A673 (cell line): ENCODE data around the gene POU2F2. TPM values are rescaled to one million over a fixed set of nuclear protein-coding genes. Genes with fewer than 3 reads are reported as not detected.

Source experiments
- BruUV-seq: library from RNA; stranded (reverse); fragments of 400-500 nt; replicated peaks from 2 replicates; lab custom pipeline; 2021; lab: Mats Ljungman, UMichigan
- CTCF ChIA-PET: fragments of 300-600 bp; sonication (Branson Sonifier 250); formaldehyde crosslinking; loops from one replicate; lab custom pipeline; 2022; ENCODE audit warnings: antibody characterized with exemption; lab: Charles Lee
- POLR2A ChIA-PET: fragments of 300-600 bp; sonication (Branson Sonifier 250); formaldehyde crosslinking; loops from one replicate; lab custom pipeline; 2022; ENCODE audit warnings: antibody characterized with exemption; ENCODE audit not compliant: low non-redundant PET; lab: Charles Lee
- DNase-seq: peaks from one replicate; pipeline ENCODE4 v3.0.0-alpha.2; 2015; ENCODE audit warnings: low spot score
- H3K27ac ChIP-seq: fragments of 200-600 bp; sonication (generic); 2 replicates; pipeline ENCODE4 v1.5.1; 2016; ENCODE audit warnings: mixed run types, low read depth, mild to moderate bottlenecking, mixed read lengths, antibody characterized with exemption, low read length; ENCODE audit not compliant: poor library complexity, severe bottlenecking
- H3K27me3 ChIP-seq: fragments of 200-600 bp; sonication (generic); replicated peaks from 2 replicates; pipeline ENCODE4 v1.6.1; 2017; ENCODE audit warnings: mixed run types, low read depth, mild to moderate bottlenecking, mixed read lengths, antibody characterized with exemption, low read length; ENCODE audit not compliant: insufficient read depth, poor library complexity
- H3K36me3 ChIP-seq: fragments of 200-600 bp; sonication (generic); 2 replicates; pipeline ENCODE4 v1.6.1; 2016; ENCODE audit warnings: mixed run types, mild to moderate bottlenecking, mixed read lengths, antibody characterized with exemption, low read length; ENCODE audit not compliant: insufficient read depth, poor library complexity, severe bottlenecking
- H3K4me1 ChIP-seq: fragments of 200-600 bp; sonication (generic); 2 replicates; pipeline ENCODE4 v1.6.1; 2017; ENCODE audit warnings: mixed run types, mild to moderate bottlenecking, mixed read lengths, antibody characterized with exemption, low read length; ENCODE audit not compliant: insufficient read depth, poor library complexity, severe bottlenecking
- H3K4me3 ChIP-seq: fragments of 200-600 bp; sonication (generic); 2 replicates; pipeline ENCODE4 v1.5.1; 2016; ENCODE audit warnings: low read depth, mixed run types, mild to moderate bottlenecking, mixed read lengths, low read length; ENCODE audit not compliant: poor library complexity, severe bottlenecking
- H3K9me3 ChIP-seq: fragments of 200-600 bp; sonication (generic); 2 replicates; pipeline ENCODE4 v1.6.1; 2016; ENCODE audit warnings: mixed run types, low read depth, mild to moderate bottlenecking, mixed read lengths, antibody characterized with exemption, low read length; ENCODE audit not compliant: poor library complexity, severe bottlenecking
- CTCF ChIP-seq: fragments of 300-800, 200-600 bp; sonication (generic); conservative IDR thresholded peaks from 2 replicates; pipeline ENCODE4 v1.5.1; 2017; ENCODE audit warnings: low read depth, mild to moderate bottlenecking, antibody characterized with exemption, low read length, moderate library complexity, mixed read lengths
- EZH2 ChIP-seq: fragments of 200-600 bp; sonication (generic); IDR thresholded peaks from 2 replicates; pipeline ENCODE4 v1.6.1; 2017; ENCODE audit warnings: borderline replicate concordance, low read depth, mild to moderate bottlenecking, mixed read lengths, antibody characterized with exemption, low read length; ENCODE audit not compliant: poor library complexity, severe bottlenecking
- intact Hi-C: fragments of 100-400 bp; cut with micrococcal nuclease; formaldehyde crosslinking; loops from one replicate; pipeline ENCODE4 v1.10.0; 2022; ENCODE audit not compliant: unreplicated experiment
- total RNA-seq: library from RNA; stranded (reverse); gene quantifications from 2 replicates; pipeline ENCODE4 v1.2.3, GENCODE V29; 2021

Gene POU2F2
- total RNA-seq, 1 experiment from 2014 or later: 2.5 TPM

- no TSS peak for BruUV-seq
- Histone ChIP-seq H3K4me3 (no peak overlapping the region), H3K9me3 (no peaks in the 10 kb centered on the region), H3K4me1 (no peaks in the 10 kb centered on the region), H3K27me3 (no peaks in the 10 kb centered on the region), H3K36me3 (no peaks in the 10 kb centered on the region), H3K27ac (no peak overlapping the region)
- no peak for TF ChIP-seq EZH2
- TF ChIP-seq CTCF: no peak
- intact Hi-C loops: no loop called here
- ChIA-PET POLR2A (no interaction called here), CTCF (no interaction called here)
- DNase-seq: no peak
Measured at GRCh38 chr19:42168206-42168605, 36.0 kb upstream of the POU2F2 start.

DNA sequence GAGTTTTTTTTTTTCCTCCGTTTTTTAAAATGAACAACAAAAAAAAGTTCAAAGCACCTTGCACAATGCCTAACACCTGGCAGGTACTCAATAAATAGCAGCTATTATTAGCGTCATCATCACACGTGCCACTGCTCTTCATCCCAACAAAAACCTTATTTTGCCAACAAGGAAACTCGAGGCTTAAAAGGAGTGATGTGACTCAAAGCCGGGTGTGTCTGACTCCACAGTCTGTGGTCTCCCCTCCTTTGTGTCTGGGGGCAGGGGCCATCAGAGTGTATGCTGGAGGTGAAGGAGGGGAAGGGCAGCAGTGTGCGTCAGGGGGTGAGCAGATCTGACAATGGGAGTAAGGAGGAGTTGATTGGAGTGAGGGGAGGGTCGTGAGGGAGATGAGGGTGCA, 34.1 kb upstream of the POU2F2 start:
- H3K4me3 ChIP-seq: no peak overlapping the region
- ChIA-PET CTCF (no interaction called here), POLR2A (no interaction called here)
- no peaks in the 10 kb centered on the region for H3K9me3 ChIP-seq
- no peaks in the 10 kb centered on the region for H3K4me1 ChIP-seq
- no peaks in the 10 kb centered on the region for H3K36me3 ChIP-seq
- no TSS peak for BruUV-seq
- intact Hi-C loops: no loop called here
- H3K27ac ChIP-seq: no peak overlapping the region
- DNase-seq: no peak
- no peak for TF ChIP-seq EZH2
- TF ChIP-seq CTCF: no peak
- H3K27me3 ChIP-seq: no peaks in the 10 kb centered on the region

- Histone ChIP-seq H3K4me3 (no peak overlapping the region), H3K27ac (no peak overlapping the region), H3K4me1 (no peaks in the 10 kb centered on the region), H3K36me3 (no peaks in the 10 kb centered on the region), H3K9me3 (no peaks in the 10 kb centered on the region), H3K27me3 (no peaks in the 10 kb centered on the region)
- DNase-seq: no peak
- POLR2A ChIA-PET: no interaction called here
- intact Hi-C loops: no loop called here
- no TSS peak for BruUV-seq
- no peak for TF ChIP-seq EZH2
- TF ChIP-seq CTCF: no peak
- CTCF ChIA-PET: interaction anchor here (0.6 kb wide), 1 partner anchor 72 kb away, joined by 3 read pairs; no protein-coding TSS in a partner anchor
Measured at GRCh38 chr19:42165146-42165545, 32.9 kb upstream of the POU2F2 start.
